D721Med (cell line): ENCODE data around the gene RMDN2.
"Not testable (repeated sequence)": the region's sequence is repeated elsewhere in the genome, so short reads cannot be mapped to it uniquely, and the experiment has no call there.

Source experiments
- DNase-seq: peaks from one replicate; pipeline ENCODE4 v3.0.0; 2011; ENCODE audit warnings: low spot score; ENCODE audit not compliant: insufficient read length
- FAIRE-seq: peaks from 2 replicates; lab custom pipeline; 2011; peaks lifted over from hg19 to GRCh38; lab: Jason Lieb, UNC
- TF ChIP-seq, protein P1 (sequence below): IDR thresholded peaks from 2 replicates; pipeline ENCODE4 v1.5.1; 2012; ENCODE audit warnings: mild to moderate bottlenecking, control low read depth; ENCODE audit not compliant: insufficient read depth; ENCODE audit errors: missing control alignments

The RMDN2 gene

GRCh38 chr2:37993143-37993542, 68.1 kb downstream of the RMDN2 start:
- DNase-seq = no peak
- FAIRE-seq = no peak

GRCh38 chr2:37997629-37998028, 72.5 kb downstream of the RMDN2 start:
- FAIRE-seq = no peak
- TF ChIP-seq, protein P1, sequence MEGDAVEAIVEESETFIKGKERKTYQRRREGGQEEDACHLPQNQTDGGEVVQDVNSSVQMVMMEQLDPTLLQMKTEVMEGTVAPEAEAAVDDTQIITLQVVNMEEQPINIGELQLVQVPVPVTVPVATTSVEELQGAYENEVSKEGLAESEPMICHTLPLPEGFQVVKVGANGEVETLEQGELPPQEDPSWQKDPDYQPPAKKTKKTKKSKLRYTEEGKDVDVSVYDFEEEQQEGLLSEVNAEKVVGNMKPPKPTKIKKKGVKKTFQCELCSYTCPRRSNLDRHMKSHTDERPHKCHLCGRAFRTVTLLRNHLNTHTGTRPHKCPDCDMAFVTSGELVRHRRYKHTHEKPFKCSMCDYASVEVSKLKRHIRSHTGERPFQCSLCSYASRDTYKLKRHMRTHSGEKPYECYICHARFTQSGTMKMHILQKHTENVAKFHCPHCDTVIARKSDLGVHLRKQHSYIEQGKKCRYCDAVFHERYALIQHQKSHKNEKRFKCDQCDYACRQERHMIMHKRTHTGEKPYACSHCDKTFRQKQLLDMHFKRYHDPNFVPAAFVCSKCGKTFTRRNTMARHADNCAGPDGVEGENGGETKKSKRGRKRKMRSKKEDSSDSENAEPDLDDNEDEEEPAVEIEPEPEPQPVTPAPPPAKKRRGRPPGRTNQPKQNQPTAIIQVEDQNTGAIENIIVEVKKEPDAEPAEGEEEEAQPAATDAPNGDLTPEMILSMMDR = no peak
- no peak for DNase-seq

More at GRCh38 chr2:37993143-37993542, 68.1 kb downstream of the RMDN2 start:
- TF ChIP-seq, protein P1 = no peak

- no peak for FAIRE-seq
- TF ChIP-seq, protein P1 = no peak
- no peak for DNase-seq
Measured at GRCh38 chr2:38000485-38001222, 75.6 kb downstream of the RMDN2 start.

DNA sequence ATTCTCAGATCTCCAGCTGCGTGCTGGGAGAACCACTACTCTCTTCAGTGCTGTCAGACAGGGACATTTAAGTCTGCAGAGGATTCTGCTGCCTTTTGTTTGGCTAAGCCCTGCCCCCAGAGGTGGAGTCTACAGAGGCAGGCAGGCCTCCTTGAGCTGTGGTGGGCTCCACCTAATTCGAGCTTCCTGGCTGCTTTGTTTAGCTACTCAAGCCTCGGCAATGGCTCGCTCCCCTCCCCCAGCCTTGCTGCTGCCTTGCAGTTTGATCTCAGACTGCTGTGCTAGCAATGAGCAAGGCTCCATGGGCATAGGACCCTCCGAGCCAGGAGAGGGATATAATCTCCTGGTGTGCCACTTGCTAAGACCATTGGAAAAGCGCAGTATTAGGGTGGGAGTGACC, 85.1 kb downstream of the RMDN2 start:
- FAIRE-seq, DNase-seq: not testable (repeated sequence)

DNA sequence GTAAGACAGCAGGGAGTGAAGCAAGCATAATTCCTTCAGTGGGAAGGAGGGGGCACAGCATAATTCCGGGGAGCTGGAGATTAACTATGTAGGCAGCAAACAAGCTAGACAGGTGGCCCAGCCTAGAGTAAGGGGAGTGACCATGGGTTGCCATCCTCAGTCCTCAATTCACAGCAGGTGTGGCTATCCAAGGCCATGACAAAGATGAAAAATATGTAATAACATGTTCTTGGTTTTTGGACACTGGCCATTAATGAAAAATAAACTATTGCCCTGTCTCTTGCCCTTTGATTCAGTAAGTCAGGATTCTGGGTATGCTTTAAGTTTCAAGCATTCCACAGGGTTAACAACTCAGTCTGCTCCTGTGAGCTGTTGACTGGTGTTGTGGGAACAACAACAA, 85.9 kb downstream of the RMDN2 start:
- FAIRE-seq (no peak), DNase-seq (no peak)
- TF ChIP-seq, protein P1 = no peak

GRCh38 chr2:38013158-38013752, 88.2 kb downstream of the RMDN2 start:
- no peak for FAIRE-seq
- DNase-seq = no peak

DNA sequence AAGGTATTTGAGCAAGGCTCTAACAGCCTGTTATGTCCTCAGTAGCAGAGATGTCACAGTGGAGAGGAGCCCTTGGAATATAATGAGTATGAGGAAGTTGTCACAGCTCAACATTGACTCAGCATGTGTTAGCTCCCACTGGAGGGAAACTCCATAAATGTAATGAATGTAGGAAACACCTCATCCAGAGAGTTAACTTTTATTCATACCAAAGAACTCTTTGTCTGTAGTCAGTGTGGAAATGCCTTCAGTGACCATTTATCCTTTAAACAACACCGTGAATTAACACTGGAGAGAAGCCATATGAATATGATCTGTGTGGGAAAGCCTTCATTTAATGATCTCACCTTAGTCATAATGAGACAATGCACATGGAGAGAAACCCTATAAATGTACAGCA, 91.1 kb downstream of the RMDN2 start:
- DNase-seq (no peak), FAIRE-seq (no peak)
- TF ChIP-seq, protein P1 = no peak

More at GRCh38 chr2:38013158-38013752, 88.2 kb downstream of the RMDN2 start:
- TF ChIP-seq, protein P1 = no peak
